H1 (cell line): ENCODE results near the gene RFX3. TPM values are rescaled to one million over a fixed set of nuclear protein-coding genes. Genes with fewer than 3 reads are reported as not detected.

Experiments
- CTCF ChIA-PET: fragments of 300-600 bp; sonication (Branson Sonifier 250); formaldehyde crosslinking; loops from one replicate; lab custom pipeline; 2021; ENCODE audit not compliant: partially characterized antibody; lab: Charles Lee
- POLR2A ChIA-PET: fragments of 300-600 bp; sonication (Branson Sonifier 250); formaldehyde crosslinking; loops from one replicate; lab custom pipeline; 2021; ENCODE audit warnings: inconsistent platforms; ENCODE audit not compliant: partially characterized antibody; lab: Charles Lee
- DNase-seq, 2 experiments: peaks; one replicate each; pipeline versions ENCODE4 v3.0.0 to v3.0.0-alpha.2; 2010 to 2022; ENCODE audit warnings: low spot score in 2 of 2, low read depth in 1 of 2, mixed read lengths in 1 of 2
- FAIRE-seq: peaks from 2 replicates; lab custom pipeline; 2011; peaks lifted over from hg19 to GRCh38; lab: Jason Lieb, UNC
- H2AFZ ChIP-seq: 2 replicates; pipeline ENCODE4 v1.8.1; 2012; ENCODE audit warnings: low read length, inconsistent platforms
- H2AK5ac ChIP-seq: 2 replicates; pipeline ENCODE4 v1.6.1; 2013; ENCODE audit warnings: low read depth, low read length
- H2BK120ac ChIP-seq: replicated peaks from 2 replicates; pipeline ENCODE3; 2013; ENCODE audit warnings: low read depth, low read length, inconsistent platforms
- H2BK12ac ChIP-seq: 2 replicates; pipeline ENCODE4 v1.6.1; 2013; ENCODE audit warnings: low read depth, low read length
- H2BK15ac ChIP-seq: 2 replicates; pipeline ENCODE4 v1.6.1; 2013; ENCODE audit warnings: low read length
- H2BK20ac ChIP-seq: 2 replicates; pipeline ENCODE4 v1.6.1; 2013; ENCODE audit warnings: low read length
- H2BK5ac ChIP-seq: 2 replicates; pipeline ENCODE4 v1.6.1; 2013; ENCODE audit warnings: low read depth, low read length
- H3K14ac ChIP-seq: 2 replicates; pipeline ENCODE4 v1.6.1; 2013; ENCODE audit warnings: inconsistent platforms; ENCODE audit not compliant: insufficient read length
- H3K18ac ChIP-seq: 2 replicates; pipeline ENCODE4 v1.6.1; 2013; ENCODE audit warnings: low read length; ENCODE audit errors: extremely low read depth
- H3K23ac ChIP-seq: 2 replicates; pipeline ENCODE4 v1.6.1; 2013; ENCODE audit warnings: inconsistent platforms; ENCODE audit not compliant: insufficient read length
- H3K23me2 ChIP-seq: 2 replicates; pipeline ENCODE4 v1.6.1; 2013; ENCODE audit warnings: low read depth, low read length
- H3K27ac ChIP-seq: 2 replicates; pipeline ENCODE4 v1.6.1; 2011; ENCODE audit warnings: low read depth, low read length, inconsistent platforms
- H3K27me3 ChIP-seq, 4 experiments: replicated peaks in 1 of 4; 1 replicate in 1 of 4; 2 replicates in 3 of 4; pipeline versions ENCODE4 v1.6.1 to v1.8.1; 2011 to 2013; ENCODE audit warnings: low read length in 3 of 4, mild to moderate bottlenecking in 3 of 4, inconsistent platforms in 2 of 4, mixed read lengths in 2 of 4, moderate library complexity in 1 of 4; ENCODE audit not compliant: control insufficient read depth in 3 of 4, insufficient read depth in 3 of 4; ENCODE audit errors: extremely low read depth in 1 of 4
- H3K36me3 ChIP-seq, 4 experiments: 2 replicates each; pipeline versions ENCODE4 v1.6.1 to v1.8.1; 2011 to 2013; ENCODE audit warnings: mild to moderate bottlenecking in 4 of 4, low read length in 3 of 4, moderate library complexity in 2 of 4, control low read depth in 1 of 4, inconsistent platforms in 1 of 4; ENCODE audit not compliant: insufficient read depth in 4 of 4, control insufficient read depth in 2 of 4
- H3K4ac ChIP-seq: replicated peaks from 2 replicates; pipeline ENCODE3; 2013; ENCODE audit warnings: low read length, low read depth, mixed read lengths, inconsistent platforms; ENCODE audit not compliant: insufficient read length
- H3K4me1 ChIP-seq, 4 experiments: replicated peaks in 1 of 4; 1 replicate in 1 of 4; 2 replicates in 3 of 4; pipeline versions ENCODE4 v1.6.1 to v1.8.1; 2011 to 2013; ENCODE audit warnings: low read length in 3 of 4, inconsistent platforms in 2 of 4, mixed read lengths in 1 of 4; ENCODE audit not compliant: insufficient read depth in 4 of 4, control insufficient read depth in 3 of 4
- H3K4me2 ChIP-seq, 2 experiments: 2 replicates each; pipeline versions ENCODE4 v1.6.1 to v1.8.1; 2011 to 2013; ENCODE audit warnings: low read depth in 2 of 2, low read length in 2 of 2, control low read depth in 1 of 2, inconsistent platforms in 1 of 2, mild to moderate bottlenecking in 1 of 2; ENCODE audit not compliant: insufficient read depth in 1 of 2
- H3K4me3 ChIP-seq, 4 experiments: fragments of 200-600, 300-600 bp in 1 of 4; sonication (generic), shearing (Covaris generic), sonication (Bioruptor Twin) in 1 of 4; 2 replicates each; pipeline versions ENCODE4 v1.5.1 to v1.8.1; 2011 to 2016; ENCODE audit warnings: low read length in 4 of 4, low read depth in 3 of 4, control low read depth in 2 of 4, inconsistent platforms in 2 of 4, mild to moderate bottlenecking in 2 of 4, mixed read lengths in 1 of 4, moderate library complexity in 1 of 4; ENCODE audit not compliant: insufficient read depth in 2 of 4; ENCODE audit errors: extremely low read depth in 1 of 4
- H3K56ac ChIP-seq: replicated peaks from 2 replicates; pipeline ENCODE3; 2013; ENCODE audit warnings: low read depth, mild to moderate bottlenecking, mixed read lengths, low read length, inconsistent platforms; ENCODE audit not compliant: insufficient read length
- H3K79me1 ChIP-seq: 2 replicates; pipeline ENCODE4 v1.6.1; 2013; ENCODE audit warnings: low read depth, low read length, control low read depth
- H3K79me2 ChIP-seq, 2 experiments: 2 replicates each; pipeline versions ENCODE4 v1.6.1 to v1.8.1; 2012 to 2013; ENCODE audit warnings: low read length in 2 of 2, mild to moderate bottlenecking in 2 of 2, inconsistent platforms in 1 of 2; ENCODE audit not compliant: insufficient read depth in 2 of 2, control insufficient read depth in 1 of 2
- H3K9ac ChIP-seq, 4 experiments: replicated peaks in 1 of 4; 1 replicate in 1 of 4; 2 replicates in 3 of 4; pipeline versions ENCODE4 v1.6.1 to v1.8.1; 2011 to 2013; ENCODE audit warnings: low read depth in 3 of 4, low read length in 3 of 4, control low read depth in 2 of 4, mild to moderate bottlenecking in 2 of 4, moderate library complexity in 2 of 4, inconsistent platforms in 1 of 4; ENCODE audit errors: extremely low read depth in 1 of 4
- H3K9me3 ChIP-seq, 2 experiments: 2 replicates each; pipeline versions ENCODE4 v1.6.1 to v1.8.1; 2012 to 2013; ENCODE audit warnings: mild to moderate bottlenecking in 2 of 2, moderate library complexity in 2 of 2, control low read depth in 1 of 2, inconsistent platforms in 1 of 2, low read depth in 1 of 2, low read length in 1 of 2, mixed read lengths in 1 of 2; ENCODE audit not compliant: insufficient read depth in 2 of 2
- H4K20me1 ChIP-seq, 2 experiments: replicated peaks in 1 of 2; 2 replicates each; pipeline versions ENCODE3 to v1.8.1; 2011 to 2013; ENCODE audit warnings: inconsistent platforms in 2 of 2, low read length in 2 of 2, mild to moderate bottlenecking in 1 of 2; ENCODE audit not compliant: insufficient read depth in 2 of 2, control insufficient read depth in 1 of 2
- H4K5ac ChIP-seq: 2 replicates; pipeline ENCODE4 v1.6.1; 2013; ENCODE audit warnings: low read length, low read depth, mixed read lengths, inconsistent platforms; ENCODE audit not compliant: insufficient read length
- H4K8ac ChIP-seq: 2 replicates; pipeline ENCODE4 v1.8.0; 2013; ENCODE audit warnings: mild to moderate bottlenecking, moderate library complexity, low read length, inconsistent platforms; ENCODE audit not compliant: insufficient read depth; ENCODE audit errors: extremely low read depth
- H4K91ac ChIP-seq: replicated peaks from 2 replicates; pipeline ENCODE3; 2013; ENCODE audit warnings: low read length, mixed read lengths, inconsistent platforms; ENCODE audit not compliant: insufficient read length
- CHD1 ChIP-seq: IDR thresholded peaks from 2 replicates; pipeline ENCODE4 v1.6.1; 2012; ENCODE audit warnings: low read depth, low read length, improper control_type of control experiment
- E2F6 ChIP-seq: IDR thresholded peaks from 2 replicates; pipeline ENCODE4 v1.6.1; 2012; ENCODE audit warnings: inconsistent platforms
- EGR1 ChIP-seq: IDR thresholded peaks from 2 replicates; pipeline ENCODE4 v1.6.1; 2011; ENCODE audit warnings: low read depth, low read length, borderline replicate concordance
- EZH2 ChIP-seq: fragments of 200-600 bp; sonication (generic); IDR thresholded peaks from 2 replicates; pipeline ENCODE4 v1.7.1; 2012; ENCODE audit warnings: low read depth, mild to moderate bottlenecking, moderate library complexity, low read length, inconsistent platforms; ENCODE audit not compliant: severe bottlenecking
- HDAC2 ChIP-seq, 2 experiments: fragments of 300-600 bp in 1 of 2; sonication (generic) in 1 of 2; IDR thresholded peaks; 2 replicates each; pipeline ENCODE4 v1.6.1; 2011 to 2012; ENCODE audit warnings: low read depth in 2 of 2, low read length in 2 of 2, mild to moderate bottlenecking in 2 of 2, moderate library complexity in 2 of 2, borderline replicate concordance in 1 of 2, inconsistent platforms in 1 of 2
- MAFK ChIP-seq: IDR thresholded peaks from 2 replicates; pipeline ENCODE4 v1.6.1; 2012; ENCODE audit warnings: low read depth, mild to moderate bottlenecking, improper control_type of control experiment, low read length
- PHF8 ChIP-seq: fragments of 200-600 bp; sonication (generic); conservative IDR thresholded peaks from 2 replicates; pipeline ENCODE4 v1.7.1; 2012; ENCODE audit warnings: low read depth, mild to moderate bottlenecking, inconsistent platforms, low read length, moderate library complexity
- POU5F1 ChIP-seq: IDR thresholded peaks from 2 replicates; pipeline ENCODE4 v1.6.1; 2011; ENCODE audit warnings: low read depth, mild to moderate bottlenecking, low read length, moderate library complexity
- RBBP5 ChIP-seq: IDR thresholded peaks from 2 replicates; pipeline ENCODE4 v1.7.1; 2012; ENCODE audit warnings: low read depth, mild to moderate bottlenecking, inconsistent platforms, low read length, moderate library complexity, borderline replicate concordance
- SRF ChIP-seq: IDR thresholded peaks from 2 replicates; pipeline ENCODE4 v1.6.1; 2011; ENCODE audit warnings: mild to moderate bottlenecking, low read depth, low read length, moderate library complexity
- TAF1 ChIP-seq: IDR thresholded peaks from 2 replicates; pipeline ENCODE4 v1.6.1; 2011; ENCODE audit warnings: mild to moderate bottlenecking, low read depth, low read length
- TAF7 ChIP-seq: optimal IDR thresholded peaks from 2 replicates; pipeline ENCODE3; 2011; ENCODE audit warnings: low read depth, mild to moderate bottlenecking, inconsistent platforms, low read length, moderate library complexity, borderline replicate concordance
- WGBS, 2 experiments: shearing (Covaris generic) in 1 of 2; methylation state at CpG; one replicate each; pipeline versions ENCODE4 v1.1.6 to v1.1.7; 2013 to 2015; ENCODE audit warnings: low lambda C conversion rate in 2 of 2, mixed read lengths in 2 of 2, inconsistent platforms in 1 of 2, low coverage in 1 of 2, missing lambda C conversion rate in 1 of 2; ENCODE audit not compliant: insufficient replicate concordance in 2 of 2, insufficient coverage in 1 of 2, insufficient read length in 1 of 2; ENCODE audit errors: extremely low coverage in 1 of 2, missing lambda C conversion rate in 1 of 2; 5-methylcytosine and 5-hydroxymethylcytosine counted together
- polyA plus RNA-seq, 7 experiments: library from polyadenylated mRNA; depleted of rRNA in 3 of 7; stranded (reverse) in 5 of 7; unstranded in 2 of 7; fragments of >200 nt in 5 of 7; fragments of 200-250 nt in 2 of 7; gene quantifications; 1 replicate in 5 of 7; 2 replicates in 1 of 7; 4 replicates in 1 of 7; pipeline versions ENCODE4 v1.2.1 to v1.2.3, GENCODE V29; 2011 to 2013; ENCODE audit warnings: missing spikeins in 2 of 7, mixed read lengths in 2 of 7
- total RNA-seq: library from RNA; stranded (reverse); fragmentation: NEBNext Ultra II Directional; extraction: Animal tissue kit (Norgen Biotek cat#: 25700); gene quantifications from 2 replicates; pipeline ENCODE4 v1.2.1, GENCODE V29; 2021
- TF ChIP-seq, protein P1 (sequence below): IDR thresholded peaks from 2 replicates; pipeline ENCODE4 v1.6.1; 2012; ENCODE audit warnings: inconsistent platforms

Gene RFX3
- total and polyA plus RNA-seq, 2 of the 8 experiments (the other 6 are each of a cell fraction or from before 2014, with no cell fraction given): 4.9 to 22.6 TPM

DNA sequence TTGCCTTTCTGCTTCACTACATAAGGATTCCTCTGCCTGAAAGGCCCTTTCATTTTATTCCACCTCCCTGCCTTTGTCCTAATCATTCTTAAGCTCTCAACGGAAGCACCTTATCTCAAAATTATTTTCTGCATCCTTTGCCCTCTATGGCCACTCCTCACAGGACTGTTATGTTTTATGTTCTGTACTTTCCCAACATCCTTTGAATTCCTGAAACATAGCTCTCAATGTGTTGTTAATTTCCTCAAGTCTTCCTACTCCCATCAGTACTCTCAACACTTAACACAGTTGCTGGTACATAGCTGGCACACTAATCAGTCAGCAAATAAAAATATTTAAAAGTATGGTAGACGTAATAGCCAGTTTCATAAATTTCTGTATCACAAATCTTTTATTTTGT, 193.0 kb downstream of the RFX3 start:
- Histone ChIP-seq H2BK5ac (no peak overlapping the region), H3K9me3 (no peaks in the 10 kb centered on the region), H3K23ac (no peak overlapping the region), H4K8ac (no peak overlapping the region), H3K56ac (no peak overlapping the region), H2BK120ac (no peak overlapping the region), H3K4me2 (no peak overlapping the region), H3K4ac (no peak overlapping the region), H2BK20ac (no peak overlapping the region), H3K9ac (no peak overlapping the region), H2AFZ (0 out of 2 replicates have a peak overlapping the region, but pooled peaks have one; percentile 4), H4K91ac (no peak overlapping the region), H3K27me3 (no peaks in the 10 kb centered on the region), H3K4me3 (no peak overlapping the region), H2AK5ac (no peak overlapping the region), H3K79me2 (no peaks in the 10 kb centered on the region), H3K23me2 (no peaks in the 10 kb centered on the region), H4K5ac (no peak overlapping the region), H4K20me1 (no peaks in the 10 kb centered on the region), H3K36me3 (no peaks in the 10 kb centered on the region), H3K4me1 (peaks cover 0 to 2% (median 0%) of the 10 kb centered on the region in 4 experiments; a peak in 1 of 7 replicates), H3K18ac (no peak overlapping the region), H2BK12ac (no peak overlapping the region), H3K14ac (no peak overlapping the region), H3K27ac (no peak overlapping the region), H3K79me1 (peaks cover 3% of the 10 kb centered on the region; the same call in 1 of the 2 replicates), H2BK15ac (no peak overlapping the region)
- ChIA-PET POLR2A (no interaction called here), CTCF (interaction anchor here (0.7 to 4.5 kb wide), 4 partner anchors 12 to 112 kb away, joined by 3 to 43 read pairs (median 4); no protein-coding TSS in a partner anchor)
- FAIRE-seq (peak; percentile 86), DNase-seq (no peak)
- 77% methylated on average over 2 of the region's 2 CpGs; no CpG with 5 or more reads in 1 of the 2 experiments for WGBS, 2 experiments
- TF ChIP-seq E2F6 (no peak), TAF7 (no peak), HDAC2 (IDR thresholded peaks at IDR 0.05; ENCODE audit: borderline replicate concordance in 1 of 2, low read depth in 2 of 2, low read length in 2 of 2) (no peak), RBBP5 (no peak), TAF1 (no peak), PHF8 (no peak), SRF (no peak), EGR1 (no peak), POU5F1 (no peak), MAFK (no peak), CHD1 (no peak), EZH2 (no peak)
- TF ChIP-seq, protein P1, sequence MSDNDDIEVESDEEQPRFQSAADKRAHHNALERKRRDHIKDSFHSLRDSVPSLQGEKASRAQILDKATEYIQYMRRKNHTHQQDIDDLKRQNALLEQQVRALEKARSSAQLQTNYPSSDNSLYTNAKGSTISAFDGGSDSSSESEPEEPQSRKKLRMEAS: no peak
